HG03045 (cell line): Measurements from ENCODE around the gene VPS26B.
"Not testable (repeated sequence)": the region's sequence is repeated elsewhere in the genome, so short reads cannot be mapped to it uniquely, and the experiment has no call there.

Experiments used
- ATAC-seq: cut with Tn5 transposase; IDR thresholded peaks from one replicate; pipeline ENCODE4 v1.9.1; 2021; ENCODE audit warnings: mild to moderate bottlenecking, moderate library complexity; ENCODE audit not compliant: unreplicated experiment

The VPS26B gene

GRCh38 chr11:134254433-134255183 is 30.1 kb downstream of the VPS26B start:
- no peak for ATAC-seq

- not testable (repeated sequence) for ATAC-seq
These were observed 30.7 kb downstream of the VPS26B start for GRCh38 chr11:134255184-134255561.

- ATAC-seq = no peak
These were observed 32.6 kb downstream of the VPS26B start for GRCh38 chr11:134257101-134257500.

GRCh38 chr11:134258577-134258976 is 34.1 kb downstream of the VPS26B start:
- no peak for ATAC-seq

- ATAC-seq = no peak
These were observed 36.0 kb downstream of the VPS26B start for GRCh38 chr11:134260503-134260902.

GRCh38 chr11:134260983-134261382 is 36.5 kb downstream of the VPS26B start:
- no peak for ATAC-seq

- ATAC-seq = no peak
These were observed 37.4 kb downstream of the VPS26B start for GRCh38 chr11:134261626-134262488.

- ATAC-seq = no peak
These were observed 40.7 kb downstream of the VPS26B start for GRCh38 chr11:134264966-134265764.

- ATAC-seq = no peak
These were observed 42.0 kb downstream of the VPS26B start for GRCh38 chr11:134266440-134266839.

- ATAC-seq = no peak
These were observed 42.4 kb downstream of the VPS26B start for GRCh38 chr11:134266841-134267251.

- no peak for ATAC-seq
These were observed 43.0 kb downstream of the VPS26B start for GRCh38 chr11:134267461-134267860.

- ATAC-seq = no peak
These were observed 43.5 kb downstream of the VPS26B start for GRCh38 chr11:134267966-134268365.

GRCh38 chr11:134270250-134270714 is 45.8 kb downstream of the VPS26B start:
- no peak for ATAC-seq

GRCh38 chr11:134271978-134272377 is 47.5 kb downstream of the VPS26B start:
- ATAC-seq = no peak

- ATAC-seq = no peak
These were observed 48.2 kb downstream of the VPS26B start for GRCh38 chr11:134272381-134273316.

GRCh38 chr11:134273317-134273712 is 48.8 kb downstream of the VPS26B start:
- no peak for ATAC-seq

GRCh38 chr11:134275188-134275533 is 50.7 kb downstream of the VPS26B start:
- no peak for ATAC-seq

- peak; percentile 63 for ATAC-seq
These were observed 51.3 kb downstream of the VPS26B start, which contains the start of gene GLB1L3 for GRCh38 chr11:134275534-134276395. Gene GLB1L3, plus strand, starts transcription at chr11:134276379. Its CDS starts 362 bp downstream, at chr11:134276741.
